Adrenal gland (tissue), 5 donors: ENCODE measurements around the gene GPATCH8.

Experiments used
- POLR2A ChIP-seq, 2 donors: fragments of 450-650 bp; IDR thresholded peaks; one replicate each; pipeline ENCODE4 v1.6.1; 2017; ENCODE audit warnings: antibody characterized with exemption in 2 of 2, mild to moderate bottlenecking in 2 of 2, moderate library complexity in 1 of 2
- TF ChIP-seq, protein P1 (sequence below), 6 experiments: fragments of 450-650 bp in 4 of 6; fragments of 200-600 bp in 2 of 6; sonication (generic) in 1 of 6; IDR thresholded peaks; 1 replicate in 5 of 6; 2 replicates in 1 of 6; pipeline versions ENCODE4 v1.5.1 to v1.8.0; 2016 to 2021; ENCODE audit warnings: antibody characterized with exemption in 6 of 6, mild to moderate bottlenecking in 2 of 6, moderate library complexity in 1 of 6
- donor health status: DM: no; HTN: no; CAD: no.

DNA sequence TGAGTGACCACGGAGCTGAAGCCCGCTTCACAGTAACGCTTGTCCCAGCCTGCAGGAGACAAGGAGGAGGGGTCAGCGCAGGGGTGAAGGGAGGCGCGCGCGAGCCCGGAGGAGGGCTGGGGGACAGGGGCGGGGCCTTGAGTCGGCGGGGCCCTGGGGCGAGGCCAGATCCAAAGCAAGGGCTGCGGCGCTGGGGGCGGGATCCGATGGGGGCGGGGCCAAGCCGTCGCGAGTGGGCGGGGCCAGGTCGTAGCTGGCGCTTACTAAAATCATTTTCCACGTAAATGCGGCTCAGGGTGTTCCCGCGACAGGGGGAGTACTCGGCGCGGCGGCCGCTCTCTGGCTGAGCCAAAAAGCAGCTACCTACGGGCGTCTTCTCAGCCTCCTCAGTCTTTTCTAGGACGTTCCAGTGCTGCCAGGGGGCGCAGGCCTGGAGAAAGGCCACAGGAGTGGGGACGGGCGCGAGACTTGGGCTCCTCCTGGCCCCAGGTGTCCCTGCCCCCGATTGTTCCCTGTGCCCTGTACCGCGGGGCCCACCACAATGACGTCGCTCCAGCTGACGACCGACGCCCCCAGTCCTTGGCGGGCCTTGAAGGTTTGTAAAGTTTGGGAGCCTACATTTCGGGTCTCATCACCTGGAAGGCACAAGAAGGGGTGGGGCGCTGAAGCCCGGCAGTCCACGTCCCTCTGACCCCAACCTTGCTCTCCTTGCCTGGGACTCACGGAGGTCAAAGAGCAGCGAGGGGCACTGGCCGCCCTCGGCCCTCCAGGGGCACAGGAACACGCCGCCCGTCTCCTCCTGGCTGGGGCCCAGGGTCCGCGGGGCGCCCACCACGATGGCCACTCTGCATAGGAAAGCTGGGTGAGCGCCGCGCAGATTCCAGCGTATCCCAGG, 117.7 kb downstream of the GPATCH8 start:
- TF ChIP-seq, protein P1, sequence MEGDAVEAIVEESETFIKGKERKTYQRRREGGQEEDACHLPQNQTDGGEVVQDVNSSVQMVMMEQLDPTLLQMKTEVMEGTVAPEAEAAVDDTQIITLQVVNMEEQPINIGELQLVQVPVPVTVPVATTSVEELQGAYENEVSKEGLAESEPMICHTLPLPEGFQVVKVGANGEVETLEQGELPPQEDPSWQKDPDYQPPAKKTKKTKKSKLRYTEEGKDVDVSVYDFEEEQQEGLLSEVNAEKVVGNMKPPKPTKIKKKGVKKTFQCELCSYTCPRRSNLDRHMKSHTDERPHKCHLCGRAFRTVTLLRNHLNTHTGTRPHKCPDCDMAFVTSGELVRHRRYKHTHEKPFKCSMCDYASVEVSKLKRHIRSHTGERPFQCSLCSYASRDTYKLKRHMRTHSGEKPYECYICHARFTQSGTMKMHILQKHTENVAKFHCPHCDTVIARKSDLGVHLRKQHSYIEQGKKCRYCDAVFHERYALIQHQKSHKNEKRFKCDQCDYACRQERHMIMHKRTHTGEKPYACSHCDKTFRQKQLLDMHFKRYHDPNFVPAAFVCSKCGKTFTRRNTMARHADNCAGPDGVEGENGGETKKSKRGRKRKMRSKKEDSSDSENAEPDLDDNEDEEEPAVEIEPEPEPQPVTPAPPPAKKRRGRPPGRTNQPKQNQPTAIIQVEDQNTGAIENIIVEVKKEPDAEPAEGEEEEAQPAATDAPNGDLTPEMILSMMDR (IDR thresholded peaks at IDR 0.05): no peak
- TF ChIP-seq POLR2A (IDR thresholded peaks at IDR 0.05): peak in 1 of 2 donors; percentile 35
